ENCODE measurements around the gene RCAN3. TPM values are rescaled to one million over a fixed set of nuclear protein-coding genes. Genes with fewer than 3 reads are reported as not detected.

RCAN3 gene
- total and polyA plus RNA-seq, 9 of the 15 experiments (the other 6 are each of a cell fraction or from before 2014, with no cell fraction given): 0.10 to 1.4 (median 0.43) TPM

DNA sequence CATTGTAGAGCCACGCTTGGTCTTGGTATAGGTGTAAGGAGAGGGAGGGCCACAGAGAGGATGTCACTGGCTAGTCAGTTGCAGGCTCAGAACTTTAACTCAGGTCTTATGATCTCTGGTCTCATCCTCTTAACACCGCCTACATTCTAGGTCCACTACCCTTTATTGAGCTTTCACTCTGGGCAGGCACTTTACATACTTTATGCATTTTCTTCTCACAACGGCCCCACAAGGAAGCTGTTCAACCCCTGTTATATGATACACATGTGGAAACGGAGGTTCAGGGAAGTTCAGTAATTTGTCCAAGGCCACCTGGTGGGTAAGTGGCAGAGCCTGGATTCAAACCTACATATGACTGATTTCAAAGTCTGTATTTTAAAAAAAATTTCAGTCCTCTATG, 25.3 kb upstream of the RCAN3 start (continued):
- TF ChIP-seq, protein P1, sequence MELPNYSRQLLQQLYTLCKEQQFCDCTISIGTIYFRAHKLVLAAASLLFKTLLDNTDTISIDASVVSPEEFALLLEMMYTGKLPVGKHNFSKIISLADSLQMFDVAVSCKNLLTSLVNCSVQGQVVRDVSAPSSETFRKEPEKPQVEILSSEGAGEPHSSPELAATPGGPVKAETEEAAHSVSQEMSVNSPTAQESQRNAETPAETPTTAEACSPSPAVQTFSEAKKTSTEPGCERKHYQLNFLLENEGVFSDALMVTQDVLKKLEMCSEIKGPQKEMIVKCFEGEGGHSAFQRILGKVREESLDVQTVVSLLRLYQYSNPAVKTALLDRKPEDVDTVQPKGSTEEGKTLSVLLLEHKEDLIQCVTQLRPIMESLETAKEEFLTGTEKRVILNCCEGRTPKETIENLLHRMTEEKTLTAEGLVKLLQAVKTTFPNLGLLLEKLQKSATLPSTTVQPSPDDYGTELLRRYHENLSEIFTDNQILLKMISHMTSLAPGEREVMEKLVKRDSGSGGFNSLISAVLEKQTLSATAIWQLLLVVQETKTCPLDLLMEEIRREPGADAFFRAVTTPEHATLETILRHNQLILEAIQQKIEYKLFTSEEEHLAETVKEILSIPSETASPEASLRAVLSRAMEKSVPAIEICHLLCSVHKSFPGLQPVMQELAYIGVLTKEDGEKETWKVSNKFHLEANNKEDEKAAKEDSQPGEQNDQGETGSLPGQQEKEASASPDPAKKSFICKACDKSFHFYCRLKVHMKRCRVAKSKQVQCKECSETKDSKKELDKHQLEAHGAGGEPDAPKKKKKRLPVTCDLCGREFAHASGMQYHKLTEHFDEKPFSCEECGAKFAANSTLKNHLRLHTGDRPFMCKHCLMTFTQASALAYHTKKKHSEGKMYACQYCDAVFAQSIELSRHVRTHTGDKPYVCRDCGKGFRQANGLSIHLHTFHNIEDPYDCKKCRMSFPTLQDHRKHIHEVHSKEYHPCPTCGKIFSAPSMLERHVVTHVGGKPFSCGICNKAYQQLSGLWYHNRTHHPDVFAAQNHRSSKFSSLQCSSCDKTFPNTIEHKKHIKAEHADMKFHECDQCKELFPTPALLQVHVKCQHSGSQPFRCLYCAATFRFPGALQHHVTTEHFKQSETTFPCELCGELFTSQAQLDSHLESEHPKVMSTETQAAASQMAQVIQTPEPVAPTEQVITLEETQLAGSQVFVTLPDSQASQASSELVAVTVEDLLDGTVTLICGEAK (IDR thresholded peaks at IDR 0.05): no peak
- TF ChIP-seq, protein P1 (CRISPR knock-in tag; IDR thresholded peaks at IDR 0.05): no peak
- TF ChIP-seq ARHGAP35 (IDR thresholded peaks at IDR 0.05; ENCODE audit: partially characterized antibody): no peak

Data from K562 (cell line).